ENCODE measurements around the gene PRKG2.
A peak's percentile ranks its signal among the peaks of the same experiment; 100 is the strongest.

PRKG2 gene

DNA sequence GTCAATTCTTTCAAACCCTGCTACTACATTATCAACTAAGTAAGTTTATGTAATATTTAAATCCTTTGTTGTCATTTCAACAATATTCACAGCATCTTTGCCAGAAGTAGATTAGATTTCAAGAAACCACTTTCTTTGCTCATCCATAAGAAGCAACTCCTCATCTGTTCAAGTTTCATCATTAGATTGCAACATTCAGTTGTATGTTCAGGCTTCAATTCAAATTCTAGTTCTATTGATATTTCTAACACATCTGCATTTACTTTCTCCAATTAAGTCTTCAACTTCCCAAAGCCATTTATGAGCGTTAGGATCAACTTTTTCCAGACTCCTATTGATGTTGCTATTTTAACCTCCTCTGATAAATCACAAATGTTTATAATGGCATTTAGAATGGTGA lies 118.5 kb downstream of the PRKG2 start:
- H3K4ac ChIP-seq (ENCODE audit: low read depth, low read length), result no peak overlapping the region
- H4K8ac ChIP-seq (ENCODE audit: low read depth, low read length), result no peak overlapping the region
- no peaks in the 10 kb centered on the region for H3K79me2 ChIP-seq (ENCODE audit: control insufficient read depth, insufficient read depth, low read length, poor library complexity)
- no peak overlapping the region for H3K14ac ChIP-seq (ENCODE audit: low read length)
- H2BK5ac ChIP-seq (ENCODE audit: low read depth, low read length, poor library complexity), result no peak overlapping the region
- no peaks in the 10 kb centered on the region for H3K79me1 ChIP-seq (ENCODE audit: low read length)
- H3K9me3 ChIP-seq (ENCODE audit: insufficient read depth, low read depth, low read length), result no peaks in the 10 kb centered on the region
- H2BK120ac ChIP-seq (ENCODE audit: insufficient read depth, low read length, poor library complexity), result no peak overlapping the region
- no peaks in the 10 kb centered on the region for H3K36me3 ChIP-seq (ENCODE audit: control insufficient read depth in 1 of 2, insufficient read depth in 2 of 2, low read length in 2 of 2)
- H2BK12ac ChIP-seq (ENCODE audit: low read length), result no peak overlapping the region
- no CpG with 5 or more reads among the region's 1 CpG for WGBS (ENCODE audit: extremely low coverage, insufficient coverage, insufficient read length)
- H4K91ac ChIP-seq (ENCODE audit: low read depth, low read length), result no peak overlapping the region
- no peak overlapping the region for H2AK5ac ChIP-seq (ENCODE audit: low read length)
- H3K9ac ChIP-seq (ENCODE audit: low read length), result no peak overlapping the region
- no peak overlapping the region for H3K23ac ChIP-seq (ENCODE audit: low read length)
- H3K4me3 ChIP-seq (ENCODE audit: low read depth, low read length), result no peak overlapping the region
- no peak for DNase-seq
- H3K4me1 ChIP-seq (ENCODE audit: control insufficient read depth in 1 of 2, insufficient read depth in 2 of 2, low read length in 2 of 2), result no peaks in the 10 kb centered on the region
- H3K27ac ChIP-seq (ENCODE audit: low read depth, low read length), result no peak overlapping the region
- no peaks in the 10 kb centered on the region for H3K27me3 ChIP-seq (ENCODE audit: insufficient read depth, low read length)
- no peak overlapping the region for H3K18ac ChIP-seq (ENCODE audit: low read length)
- no peak overlapping the region for H2AFZ ChIP-seq (ENCODE audit: insufficient read depth, low read length, poor library complexity)
- no peak overlapping the region for H4K12ac ChIP-seq (ENCODE audit: low read depth, low read length)
- H3K4me2 ChIP-seq (ENCODE audit: low read length), result no peak overlapping the region

- Histone ChIP-seq H4K8ac (ENCODE audit: low read depth, low read length) (no peak overlapping the region), H3K36me3 (ENCODE audit: control insufficient read depth in 1 of 2, insufficient read depth in 2 of 2, low read length in 2 of 2) (no peaks in the 10 kb centered on the region)
- no CpG with 5 or more reads among the region's 2 CpGs for WGBS (ENCODE audit: extremely low coverage, insufficient coverage, insufficient read length)
Observed at GRCh38 chr4:81095389-81095788, 119.6 kb downstream of the PRKG2 start.

GRCh38 chr4:81093720-81094401 lies 121.2 kb downstream of the PRKG2 start:
- Histone ChIP-seq H3K9me3 (ENCODE audit: insufficient read depth, low read depth, low read length) (no peaks in the 10 kb centered on the region), H3K18ac (ENCODE audit: low read length) (no peak overlapping the region), H3K4me3 (ENCODE audit: low read depth, low read length) (no peak overlapping the region), H3K23ac (ENCODE audit: low read length) (no peak overlapping the region), H4K12ac (ENCODE audit: low read depth, low read length) (no peak overlapping the region), H4K8ac (ENCODE audit: low read depth, low read length) (no peak overlapping the region), H2AK5ac (ENCODE audit: low read length) (no peak overlapping the region), H2AFZ (ENCODE audit: insufficient read depth, low read length, poor library complexity) (no peak overlapping the region), H2BK12ac (ENCODE audit: low read length) (no peak overlapping the region), H3K9ac (ENCODE audit: low read length) (no peak overlapping the region), H3K36me3 (ENCODE audit: control insufficient read depth in 1 of 2, insufficient read depth in 2 of 2, low read length in 2 of 2) (no peaks in the 10 kb centered on the region), H3K14ac (ENCODE audit: low read length) (no peak overlapping the region), H3K79me1 (ENCODE audit: low read length) (no peaks in the 10 kb centered on the region), H3K4me1 (ENCODE audit: control insufficient read depth in 1 of 2, insufficient read depth in 2 of 2, low read length in 2 of 2) (no peaks in the 10 kb centered on the region), H4K91ac (ENCODE audit: low read depth, low read length) (no peak overlapping the region), H3K27ac (ENCODE audit: low read depth, low read length) (no peak overlapping the region), H2BK120ac (ENCODE audit: insufficient read depth, low read length, poor library complexity) (no peak overlapping the region), H3K4ac (ENCODE audit: low read depth, low read length) (no peak overlapping the region), H3K79me2 (ENCODE audit: control insufficient read depth, insufficient read depth, low read length, poor library complexity) (no peaks in the 10 kb centered on the region), H3K4me2 (ENCODE audit: low read length) (no peak overlapping the region), H3K27me3 (ENCODE audit: insufficient read depth, low read length) (no peaks in the 10 kb centered on the region), H2BK5ac (ENCODE audit: low read depth, low read length, poor library complexity) (no peak overlapping the region)
- no peak for DNase-seq
- no CpG with 5 or more reads among the region's 2 CpGs for WGBS (ENCODE audit: extremely low coverage, insufficient coverage, insufficient read length)

More at GRCh38 chr4:81095389-81095788, 119.6 kb downstream of the PRKG2 start:
- Histone ChIP-seq H3K18ac (ENCODE audit: low read length) (no peak overlapping the region), H3K4me2 (ENCODE audit: low read length) (no peak overlapping the region), H3K14ac (ENCODE audit: low read length) (no peak overlapping the region), H3K79me2 (ENCODE audit: control insufficient read depth, insufficient read depth, low read length, poor library complexity) (no peaks in the 10 kb centered on the region), H2BK120ac (ENCODE audit: insufficient read depth, low read length, poor library complexity) (no peak overlapping the region), H3K4me3 (ENCODE audit: low read depth, low read length) (no peak overlapping the region), H2AK5ac (ENCODE audit: low read length) (no peak overlapping the region), H2AFZ (ENCODE audit: insufficient read depth, low read length, poor library complexity) (no peak overlapping the region), H2BK5ac (ENCODE audit: low read depth, low read length, poor library complexity) (no peak overlapping the region), H4K91ac (ENCODE audit: low read depth, low read length) (no peak overlapping the region), H3K4me1 (ENCODE audit: control insufficient read depth in 1 of 2, insufficient read depth in 2 of 2, low read length in 2 of 2) (no peaks in the 10 kb centered on the region), H3K27me3 (ENCODE audit: insufficient read depth, low read length) (no peaks in the 10 kb centered on the region), H3K4ac (ENCODE audit: low read depth, low read length) (no peak overlapping the region), H3K79me1 (ENCODE audit: low read length) (no peaks in the 10 kb centered on the region), H3K27ac (ENCODE audit: low read depth, low read length) (no peak overlapping the region), H3K9ac (ENCODE audit: low read length) (no peak overlapping the region), H3K9me3 (ENCODE audit: insufficient read depth, low read depth, low read length) (no peaks in the 10 kb centered on the region), H4K12ac (ENCODE audit: low read depth, low read length) (no peak overlapping the region), H2BK12ac (ENCODE audit: low read length) (no peak overlapping the region), H3K23ac (ENCODE audit: low read length) (no peak overlapping the region)
- no peak for DNase-seq

GRCh38 chr4:81085979-81086378 lies 129.0 kb downstream of the PRKG2 start:
- H3K9ac ChIP-seq (ENCODE audit: low read length), result no peak overlapping the region
- no CpG with 5 or more reads among the region's 3 CpGs for WGBS (ENCODE audit: extremely low coverage, insufficient coverage, insufficient read length)
- no peaks in the 10 kb centered on the region for H3K27me3 ChIP-seq (ENCODE audit: insufficient read depth, low read length)
- no peaks in the 10 kb centered on the region for H3K79me1 ChIP-seq (ENCODE audit: low read length)
- H4K91ac ChIP-seq (ENCODE audit: low read depth, low read length), result no peak overlapping the region
- H3K4me2 ChIP-seq (ENCODE audit: low read length), result no peak overlapping the region
- no peak overlapping the region for H2BK12ac ChIP-seq (ENCODE audit: low read length)
- no peaks in the 10 kb centered on the region for H3K36me3 ChIP-seq (ENCODE audit: control insufficient read depth in 1 of 2, insufficient read depth in 2 of 2, low read length in 2 of 2)
- H3K9me3 ChIP-seq (ENCODE audit: insufficient read depth, low read depth, low read length), result peaks cover 4% of the 10 kb centered on the region
- H3K23ac ChIP-seq (ENCODE audit: low read length), result no peak overlapping the region
- H2AFZ ChIP-seq (ENCODE audit: insufficient read depth, low read length, poor library complexity), result no peak overlapping the region
- H2BK5ac ChIP-seq (ENCODE audit: low read depth, low read length, poor library complexity), result no peak overlapping the region
- no peak overlapping the region for H3K4me3 ChIP-seq (ENCODE audit: low read depth, low read length)
- H3K27ac ChIP-seq (ENCODE audit: low read depth, low read length), result no peak overlapping the region
- no peak overlapping the region for H2BK120ac ChIP-seq (ENCODE audit: insufficient read depth, low read length, poor library complexity)
- no peaks in the 10 kb centered on the region for H3K79me2 ChIP-seq (ENCODE audit: control insufficient read depth, insufficient read depth, low read length, poor library complexity)
- no peak overlapping the region for H2AK5ac ChIP-seq (ENCODE audit: low read length)
- no peak overlapping the region for H3K14ac ChIP-seq (ENCODE audit: low read length)
- H3K4me1 ChIP-seq (ENCODE audit: control insufficient read depth in 1 of 2, insufficient read depth in 2 of 2, low read length in 2 of 2), result no peaks in the 10 kb centered on the region
- H3K18ac ChIP-seq (ENCODE audit: low read length), result no peak overlapping the region
- no peak overlapping the region for H4K12ac ChIP-seq (ENCODE audit: low read depth, low read length)
- peak; percentile 64 to 81 for DNase-seq
- H3K4ac ChIP-seq (ENCODE audit: low read depth, low read length), result no peak overlapping the region
- H4K8ac ChIP-seq (ENCODE audit: low read depth, low read length), result no peak overlapping the region
